OCI-LY1 (cell line): Measurements from ENCODE around the gene DIDO1.

Experiments
- H2AFZ ChIP-seq: fragments of 200-600 bp; sonication (generic), shearing (Covaris generic); 2 replicates; pipeline ENCODE4 v1.6.0; 2014; ENCODE audit warnings: antibody characterized with exemption, mild to moderate bottlenecking, low read length
- H3F3A ChIP-seq: fragments of 200-600 bp; sonication (generic), shearing (Covaris generic); 2 replicates; pipeline ENCODE4 v1.6.0; 2014; ENCODE audit warnings: mild to moderate bottlenecking, antibody characterized with exemption, low read length, moderate library complexity; ENCODE audit not compliant: insufficient read depth
- H3K27ac ChIP-seq: fragments of 200-600 bp; sonication (generic); 2 replicates; pipeline ENCODE4 v1.5.1; 2014; ENCODE audit warnings: low read length, mixed run types, mild to moderate bottlenecking, low read depth; ENCODE audit not compliant: poor library complexity, severe bottlenecking
- H3K27me3 ChIP-seq: fragments of 200-600 bp; sonication (generic); 2 replicates; pipeline ENCODE4 v1.6.0; 2014; ENCODE audit warnings: antibody characterized with exemption, mild to moderate bottlenecking, low read length, moderate library complexity; ENCODE audit not compliant: insufficient read depth
- H3K36me3 ChIP-seq: fragments of 200-600 bp; sonication (generic); 2 replicates; pipeline ENCODE4 v1.6.1; 2014; ENCODE audit warnings: mild to moderate bottlenecking, antibody characterized with exemption, low read length, moderate library complexity, mixed read lengths; ENCODE audit not compliant: insufficient read depth
- H3K4me1 ChIP-seq: fragments of 200-600 bp; sonication (generic); 2 replicates; pipeline ENCODE4 v1.5.1; 2014; ENCODE audit warnings: mild to moderate bottlenecking, low read length, moderate library complexity; ENCODE audit not compliant: insufficient read depth, severe bottlenecking
- H3K4me2 ChIP-seq: fragments of 200-600 bp; sonication (generic), shearing (Covaris generic); 2 replicates; pipeline ENCODE4 v1.6.1; 2014; ENCODE audit warnings: low read length
- H3K4me3 ChIP-seq: fragments of 200-600 bp; sonication (generic); 2 replicates; pipeline ENCODE4 v1.5.1; 2014; ENCODE audit warnings: low read length, low read depth, mild to moderate bottlenecking, mixed read lengths; ENCODE audit not compliant: poor library complexity, severe bottlenecking
- H3K79me2 ChIP-seq: fragments of 200-600 bp; shearing (Covaris generic); 2 replicates; pipeline ENCODE4 v1.6.1; 2016; ENCODE audit warnings: mixed run types, low read length, mixed read lengths; ENCODE audit not compliant: insufficient read depth
- H3K9ac ChIP-seq: fragments of 200-600 bp; sonication (generic), shearing (Covaris generic); 2 replicates; pipeline ENCODE4 v1.6.1; 2014; ENCODE audit warnings: mild to moderate bottlenecking, low read length, mixed read lengths
- H3K9me2 ChIP-seq: fragments of 200-600 bp; sonication (generic), shearing (Covaris generic); 2 replicates; pipeline ENCODE4 v1.6.1; 2014; ENCODE audit warnings: low read depth, mild to moderate bottlenecking, low read length, mixed read lengths
- H3K9me3 ChIP-seq: fragments of 200-600 bp; shearing (Covaris generic); 2 replicates; pipeline ENCODE4 v1.6.1; 2014; ENCODE audit warnings: low read length, mixed read lengths
- H4K20me1 ChIP-seq: fragments of 200-600 bp; sonication (generic), shearing (Covaris generic); 2 replicates; pipeline ENCODE4 v1.6.0; 2016; ENCODE audit warnings: mild to moderate bottlenecking, low read length; ENCODE audit not compliant: insufficient read depth
- EZH2 ChIP-seq: fragments of 200-600 bp; sonication (generic), shearing (Covaris generic); IDR thresholded peaks from 2 replicates; pipeline ENCODE4 v1.8.0; 2017; ENCODE audit warnings: borderline replicate concordance, mixed run types, mild to moderate bottlenecking, antibody characterized with exemption, low read length, moderate library complexity, mixed read lengths
- TF ChIP-seq, protein P1 (sequence below): fragments of 200-600 bp; sonication (generic), shearing (Covaris generic); IDR thresholded peaks from 2 replicates; pipeline ENCODE4 v1.5.1; 2017; ENCODE audit warnings: mild to moderate bottlenecking, antibody characterized with exemption, low read length, moderate library complexity, mixed read lengths

Gene DIDO1

DNA sequence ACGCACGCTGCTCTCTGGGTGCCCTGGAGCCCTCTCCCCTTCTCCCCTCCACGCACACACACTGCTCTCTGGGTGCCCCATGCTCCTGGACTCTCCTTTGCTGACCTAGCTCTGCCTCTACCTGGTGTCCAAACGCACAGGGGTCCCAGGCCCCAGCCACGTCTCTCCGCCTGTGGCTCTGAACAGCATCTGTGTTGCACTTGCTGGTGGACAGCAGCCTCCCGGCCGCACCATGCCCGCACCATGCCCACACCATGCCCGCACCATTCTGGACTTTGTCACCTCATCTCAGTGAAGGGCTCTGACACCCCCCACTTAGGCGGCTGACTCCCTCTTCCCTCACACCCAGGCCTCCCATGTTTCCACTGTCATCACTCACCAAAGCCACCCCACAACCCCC, 86.5 kb downstream of the DIDO1 start:
- Histone ChIP-seq H3K27me3 (no peaks in the 10 kb centered on the region), H3K27ac (peak overlapping the region; percentile 97), H3K79me2 (no peaks in the 10 kb centered on the region), H3K4me3 (no peak overlapping the region), H2AFZ (no peak overlapping the region), H3K9me3 (no peaks in the 10 kb centered on the region), H3K4me2 (peak overlapping the region; percentile 72; the same call in 1 of the 2 replicates), H3F3A (no peaks in the 10 kb centered on the region), H4K20me1 (no peaks in the 10 kb centered on the region), H3K9ac (peak overlapping the region; percentile 4; the same call in 1 of the 2 replicates), H3K9me2 (no peaks in the 10 kb centered on the region), H3K4me1 (peaks cover 27% of the 10 kb centered on the region), H3K36me3 (peaks cover 21% of the 10 kb centered on the region)
- TF ChIP-seq, protein P1, sequence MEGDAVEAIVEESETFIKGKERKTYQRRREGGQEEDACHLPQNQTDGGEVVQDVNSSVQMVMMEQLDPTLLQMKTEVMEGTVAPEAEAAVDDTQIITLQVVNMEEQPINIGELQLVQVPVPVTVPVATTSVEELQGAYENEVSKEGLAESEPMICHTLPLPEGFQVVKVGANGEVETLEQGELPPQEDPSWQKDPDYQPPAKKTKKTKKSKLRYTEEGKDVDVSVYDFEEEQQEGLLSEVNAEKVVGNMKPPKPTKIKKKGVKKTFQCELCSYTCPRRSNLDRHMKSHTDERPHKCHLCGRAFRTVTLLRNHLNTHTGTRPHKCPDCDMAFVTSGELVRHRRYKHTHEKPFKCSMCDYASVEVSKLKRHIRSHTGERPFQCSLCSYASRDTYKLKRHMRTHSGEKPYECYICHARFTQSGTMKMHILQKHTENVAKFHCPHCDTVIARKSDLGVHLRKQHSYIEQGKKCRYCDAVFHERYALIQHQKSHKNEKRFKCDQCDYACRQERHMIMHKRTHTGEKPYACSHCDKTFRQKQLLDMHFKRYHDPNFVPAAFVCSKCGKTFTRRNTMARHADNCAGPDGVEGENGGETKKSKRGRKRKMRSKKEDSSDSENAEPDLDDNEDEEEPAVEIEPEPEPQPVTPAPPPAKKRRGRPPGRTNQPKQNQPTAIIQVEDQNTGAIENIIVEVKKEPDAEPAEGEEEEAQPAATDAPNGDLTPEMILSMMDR = no peak
- TF ChIP-seq EZH2 = no peak

DNA sequence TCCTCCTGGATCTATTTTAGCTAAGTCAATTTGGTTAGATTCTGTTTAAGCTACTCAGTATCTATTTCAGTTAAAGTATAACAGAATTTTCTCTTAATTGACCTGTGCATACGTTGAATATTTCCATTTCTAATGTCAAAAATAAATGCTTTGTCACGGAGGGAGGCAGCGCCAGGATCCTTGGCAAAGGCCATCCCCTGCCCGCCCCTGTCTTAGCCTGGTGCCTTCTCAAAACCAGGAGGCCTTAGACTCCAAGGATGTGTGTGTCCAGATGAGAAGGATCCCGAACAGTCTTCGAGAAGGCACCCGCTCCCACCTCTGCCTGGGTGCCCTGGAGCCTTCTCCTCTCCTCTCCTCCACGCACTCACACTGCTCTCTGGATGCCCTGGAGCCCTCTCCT, 87.0 kb downstream of the DIDO1 start:
- H3K27me3 ChIP-seq = no peaks in the 10 kb centered on the region
- TF ChIP-seq EZH2 = no peak
- TF ChIP-seq, protein P1 = no peak
- H3K4me2 ChIP-seq = peak overlapping the region; percentile 72
- peaks cover 18% of the 10 kb centered on the region for H3K36me3 ChIP-seq
- no peaks in the 10 kb centered on the region for H3K79me2 ChIP-seq
- H3K4me1 ChIP-seq = peaks cover 27% of the 10 kb centered on the region
- H2AFZ ChIP-seq = no peak overlapping the region
- H3K9me2 ChIP-seq = no peaks in the 10 kb centered on the region
- H3K9ac ChIP-seq = peak overlapping the region; percentile 4; the same call in 1 of the 2 replicates
- no peaks in the 10 kb centered on the region for H4K20me1 ChIP-seq
- peak overlapping the region; percentile 46 for H3K4me3 ChIP-seq
- H3F3A ChIP-seq = no peaks in the 10 kb centered on the region
- H3K9me3 ChIP-seq = no peaks in the 10 kb centered on the region
- H3K27ac ChIP-seq = peak overlapping the region; percentile 97

DNA sequence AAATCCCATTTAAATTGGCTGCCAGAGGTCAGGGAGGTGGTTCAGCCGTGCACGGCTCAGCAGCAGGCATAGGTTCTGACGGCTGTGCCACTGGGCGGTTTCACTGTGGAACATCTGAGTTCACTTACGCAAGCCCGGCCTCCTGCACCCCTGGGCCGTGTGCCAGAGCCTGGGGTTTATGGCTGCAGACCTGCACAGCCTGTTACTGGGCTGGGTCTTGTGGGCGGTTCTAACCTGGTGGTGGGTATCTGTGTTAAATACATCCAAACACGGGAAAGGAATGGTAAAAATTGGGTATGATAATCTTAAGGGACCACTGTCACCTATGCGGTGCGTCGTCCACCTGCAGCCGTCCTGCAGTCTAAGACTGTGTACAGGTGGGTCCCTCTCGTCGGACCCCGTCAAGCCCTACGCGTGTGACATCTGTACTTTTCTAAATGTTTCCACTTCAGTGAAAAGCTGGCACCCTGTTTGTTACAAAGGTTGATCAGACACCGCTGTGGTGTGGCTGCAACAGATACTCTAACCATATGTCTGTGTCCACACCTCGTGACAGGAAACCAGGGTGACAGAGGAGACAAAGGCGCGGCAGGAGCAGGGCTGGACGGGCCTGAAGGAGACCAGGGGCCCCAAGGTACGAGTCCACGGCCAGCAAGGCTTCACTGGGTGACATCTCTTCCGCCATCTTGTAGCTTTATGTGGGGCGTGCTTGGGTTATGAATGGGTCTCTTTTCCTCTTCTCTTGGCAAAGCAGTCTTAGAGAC, 88.0 kb downstream of the DIDO1 start:
- Histone ChIP-seq H3K9me3 (no peaks in the 10 kb centered on the region), H3K79me2 (no peaks in the 10 kb centered on the region), H4K20me1 (no peaks in the 10 kb centered on the region), H3K36me3 (peaks cover 9% of the 10 kb centered on the region; the same call in 1 of the 2 replicates), H3K27me3 (no peaks in the 10 kb centered on the region), H3K9ac (peak overlapping the region; percentile 47), H3K9me2 (no peaks in the 10 kb centered on the region), H3K4me3 (peak overlapping the region; percentile 46), H3F3A (no peaks in the 10 kb centered on the region), H2AFZ (no peak overlapping the region), H3K27ac (peak overlapping the region; percentile 97), H3K4me2 (peak overlapping the region; percentile 72), H3K4me1 (peaks cover 30% of the 10 kb centered on the region)
- no peak for TF ChIP-seq EZH2
- TF ChIP-seq, protein P1 = no peak
